Ecto neural progenitor cell (in vitro differentiated cells): ENCODE measurements around the gene PRCC.
A peak's percentile ranks its signal among the peaks of the same experiment; 100 is the strongest.
"Not testable (repeated sequence)": the region's sequence is repeated elsewhere in the genome, so short reads cannot be mapped to it uniquely, and the experiment has no call there.

Experiments
- DNase-seq: peaks from one replicate; pipeline ENCODE4 v3.0.0-alpha.2; 2018; ENCODE audit warnings: low spot score

Gene PRCC

DNA sequence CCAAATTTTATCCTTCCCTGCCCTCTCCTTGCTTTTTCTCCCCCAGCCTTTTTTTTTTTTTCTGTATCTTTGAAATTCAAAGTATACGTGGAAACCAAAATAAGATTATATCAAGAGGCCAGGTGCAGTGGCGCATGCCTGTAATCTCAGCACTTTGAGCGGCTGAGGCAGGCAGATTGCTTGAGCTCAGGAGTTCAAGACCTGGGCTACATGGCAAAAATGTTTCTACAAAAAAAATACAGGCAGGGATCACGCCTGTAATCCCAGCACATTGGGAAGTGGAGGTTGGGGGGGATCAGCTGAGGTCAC is 6.6 kb upstream of the PRCC start:
- DNase-seq, result no peak

DNA sequence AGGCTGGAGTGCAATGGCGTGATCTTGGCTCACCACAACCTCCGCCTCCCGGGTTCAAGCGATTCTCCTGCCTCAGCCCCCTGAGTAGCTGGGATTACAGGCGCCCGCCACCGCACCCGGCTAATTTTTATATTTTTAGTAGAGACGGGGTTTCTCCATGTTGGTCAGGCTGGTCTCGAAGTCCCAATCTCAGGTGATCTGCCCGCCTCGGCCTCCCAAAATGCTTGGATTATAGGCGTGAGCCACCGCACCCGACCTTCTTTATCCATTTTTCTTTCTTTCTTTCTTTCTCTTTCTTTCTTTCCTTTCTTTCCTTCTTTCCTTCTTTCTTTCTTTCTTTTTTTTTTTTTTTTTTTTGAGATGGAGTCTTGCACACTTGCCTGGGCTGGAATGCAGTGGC is 2.2 kb upstream of the PRCC start:
- DNase-seq, result not testable (repeated sequence)

DNA sequence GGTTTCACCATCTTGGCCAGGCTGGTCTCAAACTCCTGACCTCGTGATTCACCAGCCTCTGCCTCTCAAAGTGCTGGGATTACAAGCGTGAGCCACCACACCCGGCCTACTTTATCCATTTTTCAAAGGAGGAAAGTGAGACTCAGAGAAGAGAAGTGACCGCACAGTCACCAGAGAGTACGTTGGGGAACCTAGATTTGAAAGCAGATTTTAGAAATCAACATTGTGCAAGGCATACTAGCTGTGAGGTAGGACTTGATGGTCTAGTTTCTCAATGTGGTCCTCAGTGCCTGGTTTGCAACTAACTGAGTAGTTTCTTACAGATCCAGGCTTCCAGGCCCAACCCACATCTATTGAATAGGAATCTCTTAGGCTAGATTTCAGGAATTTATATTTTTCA is 1.7 kb upstream of the PRCC start:
- no peak for DNase-seq

DNA sequence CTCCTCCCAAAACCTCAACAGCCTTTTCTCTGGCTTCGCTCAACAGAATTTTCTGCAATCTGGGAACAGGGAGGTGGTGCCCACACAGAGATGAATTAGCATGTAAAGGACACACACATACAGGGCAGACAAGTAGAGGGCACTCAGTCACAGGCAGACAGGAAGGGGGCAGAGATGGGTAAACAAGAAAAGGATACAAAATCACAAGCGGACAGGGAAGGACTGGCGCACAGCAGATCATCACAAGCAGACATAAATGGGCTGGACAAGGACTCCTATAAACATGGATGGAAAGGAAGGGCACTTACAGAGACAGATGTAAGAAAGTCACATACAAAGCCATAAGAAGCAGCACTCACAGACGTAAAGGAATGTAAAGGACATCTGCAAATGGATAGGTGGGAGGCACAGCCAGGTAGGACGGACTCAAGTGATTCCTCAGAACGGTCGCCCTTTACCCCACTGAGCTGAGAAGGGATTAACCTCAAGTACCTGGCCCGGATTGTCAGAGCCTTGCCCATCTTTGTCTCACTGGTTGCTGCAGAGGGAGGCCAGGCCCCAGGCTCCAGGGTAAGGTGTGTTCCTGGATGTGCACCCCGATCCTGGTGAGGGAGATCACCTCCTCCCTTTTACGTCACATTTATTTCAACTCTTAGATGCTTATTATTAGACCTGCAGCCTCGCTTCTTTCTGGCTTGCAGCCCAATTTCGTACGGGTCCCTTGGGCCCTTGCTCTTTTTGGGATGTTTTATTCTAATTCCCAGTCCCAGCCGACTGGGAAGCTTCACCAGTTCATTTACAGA is 836 bp upstream of the PRCC start:
- peak; percentile 56 for DNase-seq

DNA sequence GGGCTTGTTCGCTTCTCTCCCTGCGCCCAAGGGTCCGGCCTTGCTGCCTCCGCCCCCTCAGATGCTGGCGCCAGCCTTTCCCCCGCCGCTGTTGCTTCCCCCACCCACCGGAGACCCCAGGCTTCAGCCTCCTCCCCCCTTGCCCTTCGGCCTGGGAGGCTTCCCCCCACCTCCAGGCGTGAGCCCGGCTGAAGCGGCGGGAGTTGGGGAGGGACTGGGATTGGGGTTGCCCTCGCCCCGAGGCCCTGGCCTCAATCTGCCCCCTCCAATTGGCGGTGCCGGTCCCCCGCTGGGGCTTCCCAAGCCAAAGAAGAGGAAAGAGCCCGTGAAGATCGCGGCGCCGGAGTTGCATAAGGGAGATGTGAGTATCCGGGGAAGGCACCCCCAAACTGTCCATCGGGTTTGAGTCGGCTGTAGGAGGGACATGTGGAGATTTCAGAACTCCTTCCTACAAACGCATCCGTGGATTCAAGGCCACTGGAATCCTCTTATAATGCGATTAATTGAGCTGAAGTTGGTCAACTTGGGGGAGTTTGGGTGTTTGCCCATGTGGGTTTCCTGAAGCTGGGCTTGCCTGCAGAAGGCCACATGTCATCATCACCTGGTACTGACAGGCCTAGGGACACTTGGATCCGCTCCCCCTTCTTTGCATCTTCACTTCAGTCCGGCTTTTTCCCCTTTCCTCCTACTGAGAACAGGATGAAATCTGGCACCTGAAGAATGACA is 707 bp downstream of the PRCC start:
- peak; percentile 72 for DNase-seq

DNA sequence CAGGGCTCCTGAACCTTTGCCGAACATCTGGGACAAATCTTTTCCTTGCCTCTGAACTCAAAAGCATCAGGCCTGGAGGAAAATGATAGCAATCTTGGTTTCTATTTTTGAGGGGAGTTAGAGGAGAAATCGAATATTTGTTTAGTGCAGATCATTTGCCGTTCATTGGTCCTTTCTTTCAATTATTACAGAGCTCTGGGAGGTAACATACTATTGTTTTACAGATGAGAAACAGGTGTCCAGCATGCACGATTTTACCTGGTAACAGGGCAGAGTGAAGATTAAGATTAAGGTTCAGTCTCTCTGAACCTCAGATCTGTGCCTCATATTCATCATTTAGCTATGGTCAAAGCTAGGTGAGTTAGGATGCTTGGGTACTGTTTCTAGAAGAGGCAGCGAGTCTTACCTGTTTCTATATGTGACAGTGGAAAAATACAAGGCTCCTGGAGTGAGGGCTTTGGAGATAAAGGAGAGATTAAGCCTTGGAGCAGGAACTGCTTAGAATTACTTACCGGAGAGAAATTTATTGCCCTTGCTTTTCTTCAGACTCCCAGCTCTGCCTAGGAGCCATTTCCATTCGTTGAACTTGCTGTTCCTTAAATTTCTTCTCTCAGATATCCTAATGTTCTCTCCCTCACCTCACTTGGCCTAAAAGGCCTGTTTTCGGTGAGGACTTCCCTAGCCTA is 1.4 kb downstream of the PRCC start:
- no peak for DNase-seq

DNA sequence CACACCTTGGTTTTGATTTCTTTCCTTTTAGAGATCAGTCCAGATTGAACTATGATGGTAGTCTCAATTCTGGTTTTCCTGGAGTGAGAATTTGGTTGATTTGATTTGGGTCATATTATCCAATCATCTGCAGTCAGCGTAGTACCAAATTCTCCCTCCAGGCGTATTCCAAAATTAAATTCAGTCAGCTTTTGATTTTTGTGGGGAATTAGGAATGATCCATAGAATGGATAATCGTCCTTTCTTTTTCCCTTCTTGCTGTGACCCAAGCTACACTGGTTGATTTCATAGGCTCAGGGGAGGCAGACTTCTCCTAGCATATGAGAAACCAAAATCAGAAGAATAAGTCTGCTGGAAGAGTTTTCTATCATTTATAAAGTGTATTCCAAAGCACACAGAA is 4.9 kb downstream of the PRCC start:
- DNase-seq, result no peak

DNA sequence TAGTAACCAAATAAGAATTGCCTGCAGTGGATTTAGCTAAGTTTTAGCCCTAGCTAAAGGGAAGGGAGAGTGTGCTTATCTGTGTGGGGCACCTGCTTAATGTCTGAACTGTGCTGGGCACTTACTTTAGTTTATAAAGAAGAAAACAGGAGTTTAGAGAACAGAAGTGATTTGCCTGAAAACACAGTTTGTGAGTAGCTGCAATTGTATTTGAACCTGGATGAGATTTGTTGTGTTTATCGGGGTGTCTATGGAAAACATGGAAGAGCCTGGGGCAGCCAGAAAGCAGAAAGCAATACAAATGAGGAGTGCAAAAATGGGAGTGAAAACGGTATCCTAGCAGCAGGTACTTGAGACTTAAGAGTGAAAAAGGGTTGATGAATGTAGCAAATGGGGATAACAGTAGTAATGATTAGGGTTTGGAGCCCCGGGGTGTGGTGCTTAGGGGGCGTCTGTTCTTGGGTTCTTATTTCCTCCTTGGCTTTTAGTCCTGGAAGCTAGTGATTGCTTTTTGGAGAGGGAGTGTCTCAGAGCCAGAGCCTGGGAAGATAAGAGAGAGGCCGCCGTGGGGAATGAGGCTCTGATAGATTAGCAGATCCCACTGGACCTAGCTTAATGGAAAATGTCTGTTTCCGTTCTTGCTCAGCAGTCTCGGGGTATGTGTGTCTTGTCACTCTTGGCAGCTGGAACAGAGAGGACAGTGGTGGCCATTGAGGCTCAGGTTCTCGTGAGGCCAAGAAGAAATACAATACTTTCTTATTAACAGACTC is 5.6 kb downstream of the PRCC start:
- DNase-seq, result no peak

DNA sequence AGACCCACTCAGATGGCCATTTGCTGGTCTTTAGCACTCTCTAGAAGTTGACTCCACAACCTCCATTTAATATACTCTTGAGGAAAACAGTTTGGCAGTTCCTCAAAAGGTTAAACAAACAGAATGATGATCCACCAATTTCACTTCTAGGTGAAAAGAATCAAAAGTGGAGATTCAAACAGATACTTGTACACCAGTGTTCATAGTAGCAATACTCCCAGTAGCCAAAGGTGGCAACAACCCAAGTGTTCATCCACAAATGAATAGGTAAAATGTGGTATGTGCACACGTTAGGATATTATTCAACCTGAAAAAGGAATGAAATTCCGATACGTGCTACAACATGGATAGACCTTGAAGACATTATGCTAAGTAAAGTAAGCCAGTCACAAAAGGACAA is 6.3 kb downstream of the PRCC start:
- no peak for DNase-seq

DNA sequence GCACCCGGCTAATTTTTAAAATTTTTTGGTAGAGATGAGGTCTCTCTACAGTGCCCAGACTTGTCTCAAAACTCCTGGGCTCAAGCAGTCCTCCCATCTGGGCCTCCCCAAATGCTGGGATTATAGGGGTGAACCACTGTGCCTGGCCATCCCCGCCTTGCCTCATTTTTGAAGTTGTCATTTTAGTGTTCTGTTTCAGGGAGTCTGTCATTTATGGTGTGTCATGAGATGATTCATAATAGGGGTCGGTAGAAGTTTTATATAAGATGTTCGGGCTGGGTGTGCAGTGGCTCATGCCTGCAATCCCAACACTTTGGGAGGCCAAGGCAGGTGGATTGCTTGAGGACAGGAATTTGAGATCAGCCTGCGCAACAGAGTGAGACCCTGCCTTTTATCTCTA is 8.5 kb downstream of the PRCC start:
- no peak for DNase-seq

DNA sequence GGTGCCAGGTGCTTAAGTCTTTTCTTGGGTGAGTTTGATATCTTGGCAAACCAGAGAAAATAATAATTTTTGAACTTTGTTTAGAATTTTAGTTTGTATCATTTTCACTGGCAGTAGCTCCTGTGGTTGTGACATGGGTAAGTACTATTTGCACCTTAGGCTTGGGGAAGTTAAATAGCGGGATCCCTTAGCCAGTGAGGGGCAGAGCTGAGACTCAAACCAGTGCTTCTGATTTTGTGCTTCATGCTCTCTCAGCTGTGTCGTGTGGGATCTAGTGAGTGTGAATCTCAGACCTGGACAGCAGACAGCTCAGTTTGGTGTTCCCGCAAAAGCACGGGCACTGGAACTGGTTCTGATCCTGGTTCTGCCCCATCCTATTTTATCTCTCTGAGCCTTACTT is 9.6 kb downstream of the PRCC start:
- DNase-seq, result no peak

DNA sequence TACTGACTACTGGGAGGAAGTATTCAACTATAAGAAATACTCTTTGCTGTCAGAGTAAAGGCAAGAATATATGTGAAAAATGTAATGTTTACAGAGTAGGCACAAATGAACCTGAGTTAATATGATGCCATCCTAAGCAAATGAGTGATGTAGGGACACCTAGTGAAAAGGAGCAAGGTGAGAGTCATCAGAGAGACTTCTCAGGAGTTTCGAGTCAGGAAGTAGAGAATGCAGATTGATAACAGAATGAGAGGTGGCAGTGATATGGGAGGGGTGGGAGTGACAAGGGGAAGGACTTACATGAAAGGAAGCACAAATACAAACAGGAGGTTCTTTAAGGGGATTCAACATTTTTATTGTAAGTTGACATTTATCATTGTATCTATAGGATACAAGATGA is 10.2 kb downstream of the PRCC start:
- DNase-seq, result no peak

DNA sequence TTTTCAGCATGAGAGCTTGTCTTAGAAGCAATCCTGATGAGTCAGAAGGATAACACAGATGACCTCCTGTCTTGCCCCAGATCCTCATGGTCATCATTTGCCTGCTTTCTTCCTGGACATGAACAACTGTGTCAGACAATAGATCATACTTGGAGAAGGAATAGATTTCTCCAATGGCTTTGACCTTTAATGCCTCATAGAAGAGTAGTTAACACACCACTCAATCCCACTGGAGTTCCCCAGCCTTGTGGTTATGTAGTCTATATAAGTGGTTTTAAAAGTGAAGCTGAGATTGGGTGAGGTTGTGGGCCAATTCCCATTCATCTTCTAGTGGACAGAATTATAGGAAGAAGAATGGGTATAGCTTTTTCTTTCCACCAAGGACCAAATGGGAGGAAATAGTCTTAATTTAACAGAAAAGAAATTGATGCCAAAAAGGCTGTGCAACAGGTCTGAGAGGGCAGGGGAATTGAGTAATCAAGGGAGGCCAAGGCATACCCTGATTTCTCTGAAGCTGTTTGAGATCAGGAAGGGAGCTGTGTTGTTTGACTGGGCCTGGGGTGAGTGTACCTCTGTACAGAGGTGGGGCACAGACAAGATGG is 14.4 kb downstream of the PRCC start:
- DNase-seq, result no peak

DNA sequence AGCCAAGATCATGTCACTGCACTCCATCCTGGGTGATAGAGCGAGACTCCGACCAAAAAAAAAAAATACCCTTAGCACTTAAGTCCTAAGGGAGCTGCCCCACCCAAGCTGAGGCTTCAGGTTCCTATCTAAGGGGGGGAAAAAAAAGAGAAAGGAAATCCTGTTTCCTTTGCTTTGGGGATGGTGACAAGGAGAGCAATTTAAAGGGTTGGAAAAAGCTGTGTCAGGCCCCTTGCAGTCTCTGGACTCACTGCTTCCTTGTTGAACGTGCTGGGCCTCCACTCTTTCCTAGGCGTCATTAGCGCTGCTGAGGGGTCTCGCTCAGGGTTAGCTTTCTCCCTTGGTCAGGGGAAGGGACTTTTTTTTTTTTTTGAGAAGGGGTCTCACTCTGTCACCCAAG is 18.1 kb downstream of the PRCC start:
- DNase-seq, result no peak

DNA sequence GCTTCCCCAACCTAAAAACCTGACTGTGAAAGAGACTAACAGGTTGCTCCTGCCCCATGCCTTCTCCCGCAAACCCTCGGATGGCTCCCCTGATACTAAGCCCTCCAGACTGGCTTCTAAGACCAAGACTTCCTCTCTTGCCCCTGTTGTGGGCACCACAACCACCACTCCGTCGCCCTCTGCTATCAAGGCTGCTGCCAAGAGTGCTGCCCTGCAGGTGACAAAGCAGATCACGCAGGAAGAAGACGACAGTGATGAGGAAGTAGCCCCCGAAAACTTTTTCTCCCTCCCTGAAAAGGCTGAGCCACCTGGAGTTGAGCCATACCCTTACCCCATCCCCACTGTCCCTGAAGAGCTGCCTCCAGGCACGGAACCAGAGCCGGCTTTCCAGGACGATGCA is 19.3 kb downstream of the PRCC start:
- DNase-seq, result no peak

DNA sequence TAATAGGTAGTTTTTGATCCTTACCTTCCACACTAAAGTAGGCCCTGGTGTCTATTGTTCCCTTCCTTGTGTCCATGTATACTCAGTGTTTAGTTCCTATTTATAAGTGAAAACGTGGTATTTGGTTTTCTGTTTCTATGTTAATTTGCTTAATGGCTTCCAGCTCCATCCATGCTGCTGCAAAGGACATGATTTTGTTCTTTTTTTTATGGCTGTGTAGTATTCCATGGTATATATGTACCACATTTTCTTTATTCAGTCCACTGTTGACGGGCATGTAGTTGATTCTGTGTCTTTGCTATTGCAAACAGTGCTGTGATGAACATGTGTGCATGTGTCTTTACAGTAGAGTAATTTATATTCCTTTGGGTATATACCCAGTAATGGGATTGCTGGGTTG is 20.8 kb downstream of the PRCC start:
- DNase-seq, result no peak

DNA sequence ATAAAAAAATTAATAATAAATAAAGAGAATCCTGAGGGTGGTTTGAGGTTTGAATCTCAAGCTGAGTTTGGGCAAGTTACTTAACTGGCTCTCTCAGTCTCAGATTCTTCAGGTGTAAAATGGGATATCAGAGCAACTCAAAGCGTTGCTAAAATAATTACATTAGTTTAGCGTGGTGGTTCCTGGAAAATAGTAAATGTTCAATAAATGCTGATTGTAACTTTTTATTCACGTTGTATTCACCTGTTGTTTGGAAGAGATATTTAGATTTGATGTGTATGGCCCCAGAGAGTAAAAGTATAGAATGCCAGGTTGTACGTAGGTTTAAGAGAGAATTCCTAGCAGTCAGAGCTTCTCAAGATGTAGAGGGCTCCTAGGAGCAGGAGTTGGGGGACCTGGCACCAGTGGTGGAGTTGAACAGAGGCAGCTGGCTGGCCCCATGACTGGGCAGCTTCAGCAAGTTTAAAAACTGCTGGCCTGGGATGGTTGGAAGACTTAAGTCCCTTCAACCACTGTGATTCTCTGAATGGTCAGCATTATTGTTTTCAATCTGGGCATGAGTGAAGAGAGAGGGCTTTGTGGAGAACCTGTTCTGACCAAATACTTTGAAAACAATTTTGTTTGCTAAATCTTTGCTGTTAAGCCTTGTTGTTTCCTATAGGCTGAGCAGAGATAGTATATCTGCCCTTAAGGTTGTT is 22.4 kb downstream of the PRCC start:
- DNase-seq, result no peak

DNA sequence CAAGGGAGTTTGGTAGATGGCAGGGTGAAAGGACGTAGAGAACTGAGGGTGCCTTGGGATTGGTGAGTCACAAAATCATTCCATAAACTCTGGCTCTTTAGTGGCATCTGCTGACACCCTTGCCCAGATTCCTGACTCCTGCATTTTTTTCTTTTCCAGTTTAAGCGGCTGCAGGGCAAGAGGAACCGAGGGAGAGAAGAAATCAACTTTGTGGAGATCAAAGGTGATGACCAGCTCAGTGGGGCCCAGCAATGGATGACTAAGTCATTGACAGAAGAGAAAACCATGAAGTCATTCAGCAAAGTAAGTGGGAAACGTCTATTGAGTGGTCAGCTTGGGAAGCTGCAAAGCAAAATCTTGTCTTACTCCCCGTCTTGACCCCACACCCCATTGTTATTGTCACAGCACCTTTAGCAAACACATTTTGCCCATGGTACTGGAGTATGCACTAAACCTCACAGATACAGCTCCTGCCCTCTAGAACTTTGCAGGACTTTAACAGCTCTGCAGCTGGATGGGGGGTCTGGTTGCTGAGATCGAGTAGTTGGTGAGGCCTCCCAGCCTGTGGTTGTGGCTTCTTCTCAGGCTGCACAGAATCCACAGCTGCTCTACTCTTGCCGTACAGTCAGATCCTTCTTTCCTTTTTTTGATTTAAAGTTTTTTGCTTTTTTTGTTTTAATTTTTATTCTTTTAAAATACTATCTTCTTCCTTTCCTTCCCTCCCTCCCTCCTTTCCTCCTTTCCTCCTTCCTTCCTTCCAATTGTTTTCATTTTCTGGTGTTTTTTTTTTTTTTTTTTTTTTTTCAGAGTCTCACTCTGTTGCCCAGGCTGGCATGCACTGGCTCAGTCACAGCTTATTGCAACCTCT is 27.4 kb downstream of the PRCC start:
- no peak for DNase-seq

DNA sequence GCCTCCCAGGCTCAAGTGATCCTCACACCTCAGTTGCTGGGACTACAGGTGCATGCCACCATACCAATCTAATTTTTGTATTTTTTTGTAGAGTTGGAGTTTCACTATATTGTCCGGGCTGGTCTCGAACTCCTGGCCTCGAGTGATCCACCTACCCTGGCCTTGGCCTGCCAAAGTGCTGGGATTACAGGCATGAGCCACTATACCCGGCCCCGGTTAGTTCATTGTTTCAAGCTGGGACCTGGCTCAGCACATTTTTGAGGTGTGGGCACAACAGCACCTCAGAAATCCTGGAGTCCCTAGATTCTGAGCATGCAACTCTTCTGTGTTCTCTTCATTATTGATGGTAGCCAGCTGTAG is 28.0 kb downstream of the PRCC start:
- DNase-seq, result no peak

DNA sequence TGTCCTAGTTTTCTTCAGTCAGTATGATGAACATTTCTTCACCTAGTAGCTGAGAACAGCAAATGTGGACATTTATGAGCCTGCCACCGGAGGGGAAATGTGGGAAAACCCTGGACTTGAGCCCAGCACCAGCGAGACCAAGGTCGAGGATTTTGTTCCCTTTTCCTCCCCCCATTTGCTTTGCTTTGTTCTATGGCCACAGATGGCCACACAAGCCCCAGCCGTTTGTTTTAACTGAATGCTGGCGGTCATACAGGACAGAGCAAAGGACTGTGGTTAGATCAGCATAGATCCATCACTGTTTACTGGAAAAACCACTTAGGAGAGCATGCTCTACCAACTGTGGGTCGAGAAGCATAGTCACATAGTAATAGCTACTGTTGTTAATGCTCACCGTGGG is 28.5 kb downstream of the PRCC start:
- no peak for DNase-seq
